AG09309 (cell line): ENCODE results near the gene CORO1C.

ENCODE experiments used
- DNase-seq: peaks from one replicate; pipeline ENCODE4 v3.0.0-alpha.2; 2010; ENCODE audit warnings: low read depth
- H3K4me3 ChIP-seq: 2 replicates; pipeline ENCODE4 v1.5.1; 2011; ENCODE audit warnings: mild to moderate bottlenecking, low read depth, low read length, moderate library complexity; ENCODE audit not compliant: control insufficient read depth
- CTCF ChIP-seq: IDR thresholded peaks from 2 replicates; pipeline ENCODE4 v1.5.1; 2011; ENCODE audit warnings: mild to moderate bottlenecking, low read depth, low read length, inconsistent platforms; ENCODE audit not compliant: insufficient read depth, control insufficient read depth; ENCODE audit errors: missing control alignments

CORO1C gene

GRCh38 chr12:108671110-108671509 lies 60.2 kb downstream of the CORO1C start:
- H3K4me3 ChIP-seq, result no peak overlapping the region
- TF ChIP-seq CTCF, result no peak
- DNase-seq, result no peak

- TF ChIP-seq CTCF, result no peak
- H3K4me3 ChIP-seq, result no peak overlapping the region
- no peak for DNase-seq
Measured at GRCh38 chr12:108670066-108670631, 61.2 kb downstream of the CORO1C start.

- no peak overlapping the region for H3K4me3 ChIP-seq
- no peak for DNase-seq
- no peak for TF ChIP-seq CTCF
Measured at GRCh38 chr12:108668542-108668941, 62.8 kb downstream of the CORO1C start.

GRCh38 chr12:108668063-108668462 lies 63.3 kb downstream of the CORO1C start:
- no peak for TF ChIP-seq CTCF
- DNase-seq, result no peak
- no peak overlapping the region for H3K4me3 ChIP-seq

- H3K4me3 ChIP-seq, result no peak overlapping the region
- DNase-seq, result no peak
- no peak for TF ChIP-seq CTCF
Measured at GRCh38 chr12:108667349-108667748, 64.0 kb downstream of the CORO1C start.

GRCh38 chr12:108666401-108666881 lies 64.9 kb downstream of the CORO1C start:
- H3K4me3 ChIP-seq, result no peak overlapping the region
- no peak for DNase-seq
- TF ChIP-seq CTCF, result no peak
